GM18508 (cell line): Measurements from ENCODE around the gene WDR1.

Experiments
- ATAC-seq: cut with Tn5 transposase; IDR thresholded peaks from one replicate; pipeline ENCODE4 v1.9.1; 2021; ENCODE audit warnings: moderate number of reproducible peaks; ENCODE audit not compliant: insufficient read depth, unreplicated experiment

WDR1 gene

DNA sequence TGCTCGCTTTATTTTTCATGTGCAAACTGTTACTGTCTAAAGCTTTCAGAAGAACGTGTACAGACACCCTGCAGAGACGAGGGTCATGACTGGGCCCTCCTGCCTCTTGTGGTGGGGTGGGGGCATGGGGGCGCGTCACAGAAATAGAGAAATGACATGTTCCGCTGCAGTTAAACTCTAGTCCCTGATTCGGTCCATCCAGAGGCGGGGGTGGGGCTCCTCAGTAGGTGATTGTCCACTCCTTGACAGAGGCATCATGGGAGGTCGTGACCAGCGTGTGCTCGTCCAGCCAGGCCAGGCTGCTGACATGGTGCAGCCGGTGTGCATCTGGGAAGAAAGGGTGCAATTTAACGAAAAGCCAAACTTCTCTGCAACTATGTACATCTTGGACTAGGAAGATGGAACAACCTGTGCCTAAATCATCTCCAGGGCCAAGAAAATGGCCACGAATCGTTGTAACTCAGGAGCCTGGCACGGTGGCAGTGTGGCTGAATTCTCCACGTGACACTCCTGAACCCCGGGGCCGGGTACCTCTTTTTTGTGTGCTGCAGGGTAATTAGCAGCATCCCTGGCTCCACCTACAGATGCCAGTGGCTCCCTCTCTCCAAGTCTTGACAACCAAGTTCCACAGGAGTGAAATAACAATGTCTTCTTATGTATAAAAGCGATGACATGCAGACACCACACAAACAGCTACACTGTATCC lies 41.3 kb downstream of the WDR1 start:
- no peak for ATAC-seq

DNA sequence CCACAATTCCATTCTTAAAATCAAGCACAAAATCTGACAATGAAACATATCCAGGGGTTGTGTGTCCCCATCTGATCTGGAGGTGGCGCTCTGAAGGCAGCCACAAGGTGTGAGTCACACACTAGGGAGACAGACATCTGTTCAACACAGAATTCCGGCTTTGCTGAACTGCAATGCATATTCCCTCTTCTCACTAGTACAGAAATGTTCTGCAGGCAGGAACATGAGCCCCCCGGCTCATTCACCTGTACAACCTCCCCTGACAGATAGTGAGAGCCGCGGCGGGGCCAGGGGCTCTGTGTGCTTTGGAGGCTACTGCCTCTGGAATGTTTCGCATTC lies 41.9 kb downstream of the WDR1 start:
- no peak for ATAC-seq

DNA sequence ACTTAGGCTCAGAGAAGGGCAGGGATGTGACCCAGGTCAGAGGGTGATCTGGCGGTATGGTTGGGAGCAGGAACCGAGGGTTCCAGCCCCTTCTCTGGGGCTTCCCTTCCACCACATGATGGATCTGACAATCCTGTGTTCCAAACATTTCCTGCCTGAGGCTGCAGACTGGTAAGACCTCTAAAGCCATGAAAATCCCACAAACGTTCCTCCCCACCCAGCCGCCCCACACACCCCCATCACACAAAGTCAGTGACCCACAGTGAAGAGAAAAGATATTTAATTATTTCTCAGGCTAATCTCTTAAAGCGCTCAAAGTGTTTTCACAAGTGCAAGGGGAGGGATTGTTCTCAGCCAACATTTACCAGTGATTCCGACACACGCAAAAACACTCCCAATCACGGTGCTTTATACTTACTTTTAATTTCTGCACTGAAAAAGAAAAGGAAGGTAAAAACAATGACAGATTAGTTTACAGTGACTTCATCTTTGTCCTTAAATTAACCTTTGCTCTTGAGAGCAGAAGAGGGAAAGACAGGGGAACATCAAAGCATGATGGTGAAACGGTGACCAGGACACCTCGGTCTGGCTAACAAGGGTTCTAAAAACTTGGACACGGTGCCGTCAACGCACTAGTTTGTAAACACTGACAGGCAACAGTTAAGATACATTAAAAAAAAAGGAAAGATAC lies 42.4 kb downstream of the WDR1 start:
- ATAC-seq: no peak

DNA sequence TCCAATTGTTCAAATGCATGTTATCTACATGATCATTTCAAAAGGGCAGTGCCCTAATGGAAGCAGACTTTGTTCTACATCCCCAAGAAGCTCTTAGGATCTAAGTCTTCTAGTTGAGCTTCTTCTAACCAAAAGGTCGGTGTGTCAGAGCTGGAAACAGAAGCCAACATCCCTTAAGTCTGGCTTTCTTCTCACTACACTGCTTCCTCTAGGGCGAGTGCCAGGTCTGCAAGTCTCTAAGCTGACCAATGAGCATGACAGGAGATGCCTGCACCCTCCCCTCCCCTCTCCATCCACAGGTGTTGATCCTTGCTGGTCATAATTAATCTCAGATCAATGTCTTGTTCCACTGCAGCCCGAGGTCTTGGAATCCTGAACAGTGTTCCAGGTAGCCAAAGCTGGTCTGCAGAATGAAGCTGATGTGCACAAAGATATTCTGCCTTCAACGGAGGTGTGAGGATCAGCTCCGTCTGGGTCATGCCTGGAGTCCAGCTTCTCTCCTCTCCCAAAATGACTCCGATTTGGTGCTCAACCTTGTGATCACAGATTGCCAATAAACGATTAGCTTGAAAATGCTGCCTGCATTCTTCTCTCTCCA lies 44.1 kb downstream of the WDR1 start:
- no peak for ATAC-seq

DNA sequence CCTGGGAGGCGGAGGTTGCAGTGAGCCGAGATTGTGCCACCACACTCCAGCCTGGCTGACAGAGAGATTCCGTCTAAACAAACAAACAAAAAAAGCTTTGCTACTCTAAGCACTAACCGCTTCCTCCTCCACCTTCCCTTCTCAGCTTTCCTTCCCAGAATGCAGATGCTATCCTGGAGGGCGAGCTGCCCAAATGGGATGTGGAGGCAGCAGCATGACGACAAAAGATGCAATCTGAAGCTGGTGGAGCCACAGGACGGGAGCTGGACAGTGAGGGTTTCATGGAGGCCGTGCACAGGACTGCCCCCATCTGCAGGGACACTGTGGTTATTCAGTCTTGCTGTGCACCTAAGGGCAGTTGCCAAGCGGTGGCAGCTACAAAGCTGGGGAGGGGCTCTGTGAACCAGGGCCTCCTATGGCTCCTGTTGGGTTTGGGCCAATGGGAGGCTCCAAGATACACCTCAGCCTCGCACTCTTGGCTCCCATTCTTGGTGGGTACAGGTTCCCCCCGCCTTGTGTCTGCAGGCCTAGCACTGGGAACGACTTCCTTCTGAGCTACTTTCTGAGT lies 47.4 kb downstream of the WDR1 start:
- no peak for ATAC-seq

DNA sequence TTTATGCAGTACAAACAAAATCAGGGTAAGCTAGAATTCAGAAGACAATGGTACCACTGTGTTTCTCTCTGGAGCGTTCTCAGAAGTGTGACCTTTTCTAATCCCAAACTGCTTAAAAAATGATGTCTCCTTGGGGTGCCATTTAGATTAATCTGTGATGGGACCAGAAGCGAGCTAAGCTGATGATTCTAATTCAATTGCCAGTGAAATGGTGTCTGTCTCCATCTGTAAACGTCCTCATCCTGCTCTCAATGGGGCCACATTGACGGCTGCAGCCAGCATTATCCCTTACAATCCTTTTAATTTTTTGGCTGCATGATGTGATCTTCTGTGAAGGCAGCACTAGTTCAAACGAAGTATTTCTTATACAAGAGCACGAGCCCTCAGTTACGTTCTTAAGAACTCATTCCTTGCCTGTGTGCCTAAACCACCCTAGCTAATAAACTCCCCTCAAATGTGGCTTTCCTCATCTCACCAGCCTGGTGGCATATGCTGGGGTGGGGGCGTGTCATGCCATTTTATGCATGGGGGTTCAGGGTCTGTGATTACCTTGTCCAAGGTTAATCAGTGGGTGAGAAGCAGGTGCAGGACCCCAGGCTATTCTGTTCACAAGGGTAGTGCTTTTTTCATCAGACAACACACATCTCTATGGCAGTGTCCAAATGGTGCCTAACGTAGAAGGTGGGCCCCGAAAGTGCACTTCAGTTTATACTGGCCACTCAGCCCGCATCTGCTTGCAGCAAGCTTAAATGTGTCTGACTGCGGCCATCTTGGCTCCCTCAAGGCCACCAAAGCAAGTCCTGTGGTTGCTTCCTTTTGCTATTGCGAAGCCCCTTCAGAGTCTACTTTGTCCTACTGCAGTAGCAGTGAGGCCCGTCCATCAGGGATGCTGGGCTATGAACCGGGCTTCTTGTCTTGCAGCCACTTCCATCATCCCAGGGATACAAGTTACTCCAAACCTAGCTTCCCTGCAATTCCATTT lies 49.6 kb downstream of the WDR1 start:
- ATAC-seq: no peak

DNA sequence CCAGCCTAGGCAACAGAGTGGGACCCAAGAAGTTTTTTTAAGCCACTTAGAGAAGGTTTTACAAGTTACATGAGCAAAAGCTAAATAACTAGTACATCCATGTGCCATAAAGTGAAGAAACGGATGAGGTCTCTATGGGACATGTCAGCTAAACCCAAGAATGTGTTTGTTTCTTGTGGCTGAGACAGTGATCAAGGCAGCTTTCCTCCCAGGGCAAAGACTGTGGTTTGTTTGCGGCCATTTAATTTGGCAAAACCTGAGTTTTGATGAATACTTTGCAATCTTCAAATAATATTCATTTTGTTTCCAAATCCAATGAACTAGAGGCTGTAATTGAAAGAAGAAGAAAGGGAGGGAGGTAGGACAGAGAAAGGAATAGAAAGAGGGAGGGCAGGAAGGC lies 50.4 kb downstream of the WDR1 start:
- ATAC-seq: no peak

DNA sequence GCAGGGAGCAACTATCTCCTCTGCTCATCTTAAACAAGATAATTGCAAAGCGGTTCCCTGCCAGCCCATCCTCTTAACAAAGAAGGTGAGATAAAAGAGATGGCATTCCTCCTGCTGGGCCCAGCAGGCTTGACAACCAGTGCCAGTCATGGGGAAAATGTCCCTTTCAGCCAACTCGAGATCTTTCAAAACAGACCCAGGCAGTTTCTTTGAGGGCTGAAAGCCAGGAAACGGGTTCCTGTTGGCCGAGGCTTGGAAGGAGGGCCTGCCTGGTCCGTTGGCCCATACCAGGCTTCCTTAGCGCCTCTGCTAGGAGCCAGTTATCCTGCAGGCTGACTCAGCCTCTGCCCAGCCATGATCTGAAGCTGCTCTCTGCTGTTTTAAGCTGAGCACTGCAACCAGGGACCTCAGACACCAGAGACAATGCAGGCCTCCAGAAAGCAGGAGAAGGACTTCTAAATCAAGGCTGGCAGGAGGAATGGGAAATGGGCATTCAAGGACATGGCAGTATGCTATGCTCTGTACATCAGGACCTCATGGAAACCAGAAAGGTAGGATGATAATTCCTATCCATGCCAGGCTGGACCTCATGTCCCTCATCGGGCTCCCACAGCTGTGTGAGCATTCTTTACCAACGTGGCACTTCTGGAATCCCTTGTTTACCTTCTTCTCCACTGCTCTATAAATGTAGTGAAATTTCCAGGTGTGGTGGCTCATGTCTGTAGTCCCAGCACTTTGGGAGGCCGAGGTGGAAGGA lies 52.9 kb downstream of the WDR1 start:
- no peak for ATAC-seq

DNA sequence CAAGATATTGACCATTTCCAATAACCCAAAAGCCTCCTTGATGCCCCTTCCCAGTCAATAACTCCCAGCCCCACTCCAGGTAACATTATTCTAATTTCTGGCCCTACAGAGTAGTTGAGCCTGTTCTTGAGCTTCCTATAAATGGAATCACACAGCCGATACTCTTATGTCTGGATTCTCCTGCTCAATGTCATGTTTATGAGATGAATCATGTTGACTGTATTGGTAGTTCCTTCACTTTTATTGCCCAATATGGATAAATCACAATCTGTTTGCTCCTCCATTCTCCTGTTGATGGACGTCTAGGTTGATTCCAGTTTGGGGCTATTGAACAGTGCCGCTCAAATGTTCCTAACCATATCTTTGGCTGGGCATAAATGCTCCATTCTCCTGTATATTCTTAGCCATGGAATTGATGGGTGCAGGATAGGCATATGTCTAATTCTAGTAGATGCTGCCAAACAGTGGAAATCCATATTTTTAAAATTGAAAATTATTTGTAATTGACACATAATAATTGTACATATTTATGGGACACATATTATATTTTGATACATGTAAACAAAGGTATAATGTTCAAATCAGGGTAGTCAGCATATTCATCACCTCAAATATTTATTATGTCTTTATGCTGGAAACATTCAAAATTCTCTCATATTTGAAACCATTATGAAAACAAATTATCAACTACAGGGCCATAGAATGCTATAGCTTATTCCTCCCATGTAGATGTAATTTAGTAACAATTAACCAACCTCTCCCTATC lies 54.8 kb downstream of the WDR1 start:
- ATAC-seq: no peak

DNA sequence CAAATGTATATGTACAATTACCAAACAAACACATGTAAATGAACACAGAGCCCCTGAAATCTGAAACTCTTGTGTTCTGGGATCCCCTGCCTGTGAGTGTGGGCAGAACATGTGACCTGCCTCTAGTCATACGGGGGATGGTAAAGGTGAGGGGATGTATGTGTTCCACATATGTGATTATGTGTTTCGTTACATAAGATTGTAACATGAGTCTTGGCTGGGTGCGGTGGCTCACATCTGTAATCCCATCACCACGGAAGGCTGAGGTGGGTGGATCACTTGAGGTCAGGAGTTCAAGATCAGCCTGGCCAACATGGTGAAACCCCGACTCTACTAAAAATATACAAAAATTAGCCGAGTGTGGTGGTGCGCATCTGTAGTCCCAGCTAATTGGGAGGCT lies 58.2 kb downstream of the WDR1 start:
- ATAC-seq: no peak

DNA sequence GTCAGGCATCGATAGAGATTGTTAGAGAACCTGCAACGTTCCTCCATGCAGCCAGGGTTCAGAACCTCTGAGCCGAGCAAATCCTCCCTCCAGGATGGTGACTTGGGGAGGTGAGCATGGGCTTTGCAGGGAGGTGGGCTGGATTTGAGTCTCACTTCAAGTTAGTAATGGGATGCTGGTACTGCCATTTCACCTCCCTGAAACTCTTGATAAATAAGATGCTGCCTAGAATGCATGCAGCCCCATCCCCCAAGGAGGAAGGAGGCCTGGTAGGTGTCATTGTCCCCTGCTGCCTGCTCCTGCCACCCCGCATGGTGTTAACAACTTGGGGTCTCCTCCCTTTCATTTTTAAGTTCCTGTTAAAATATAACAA lies 59.6 kb downstream of the WDR1 start:
- ATAC-seq: no peak

DNA sequence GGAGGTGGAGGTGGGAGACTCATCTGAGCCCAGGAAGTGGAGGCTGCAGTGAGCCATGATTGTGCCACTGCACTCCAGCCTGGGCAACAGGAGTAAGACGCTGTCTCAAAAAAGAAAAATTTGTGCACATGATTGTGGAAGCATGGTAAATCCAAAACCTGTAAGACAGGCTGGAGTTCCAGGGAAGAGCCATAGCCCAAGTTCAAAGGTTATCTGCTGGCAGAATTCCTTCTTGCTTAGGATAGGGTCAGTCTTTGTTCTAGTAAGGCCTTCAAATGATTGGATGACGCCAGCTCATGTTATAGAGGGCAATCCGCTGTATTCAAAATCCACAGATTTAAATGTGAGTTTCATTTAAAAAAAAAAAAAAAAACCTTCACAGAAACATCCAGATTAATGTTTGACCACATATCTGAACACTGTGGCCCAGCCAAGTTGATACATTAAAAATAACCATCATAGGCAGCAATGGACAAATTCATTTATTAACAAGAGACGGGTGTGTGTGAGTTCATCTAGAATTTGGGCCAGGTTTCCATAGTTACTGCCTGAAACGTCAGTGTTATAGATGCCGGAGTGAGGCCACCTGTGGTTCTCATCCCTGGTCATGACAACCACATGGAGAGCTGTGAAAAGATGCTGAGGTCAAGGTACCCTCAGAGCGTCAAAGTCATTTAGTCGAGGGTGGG lies 60.1 kb downstream of the WDR1 start:
- no peak for ATAC-seq

DNA sequence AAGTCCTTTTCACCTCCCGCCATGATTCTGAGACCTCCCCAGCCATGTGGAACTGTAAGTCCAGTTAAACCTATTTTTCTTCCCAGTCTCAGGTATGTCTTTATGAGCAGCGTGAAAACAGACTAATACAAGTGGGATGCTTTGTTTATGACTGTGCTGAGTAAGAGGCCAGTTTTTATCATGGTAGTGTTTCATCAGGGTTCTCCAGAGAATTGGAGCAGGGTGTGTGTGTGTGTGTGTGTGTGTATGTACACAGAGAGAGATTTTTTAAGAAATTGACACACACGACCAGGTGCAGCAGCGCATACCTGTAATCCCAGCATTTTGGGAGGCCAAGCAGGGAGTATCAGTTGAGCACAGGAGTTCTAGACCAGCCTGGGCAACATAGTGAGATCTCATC lies 60.7 kb downstream of the WDR1 start:
- ATAC-seq: no peak

DNA sequence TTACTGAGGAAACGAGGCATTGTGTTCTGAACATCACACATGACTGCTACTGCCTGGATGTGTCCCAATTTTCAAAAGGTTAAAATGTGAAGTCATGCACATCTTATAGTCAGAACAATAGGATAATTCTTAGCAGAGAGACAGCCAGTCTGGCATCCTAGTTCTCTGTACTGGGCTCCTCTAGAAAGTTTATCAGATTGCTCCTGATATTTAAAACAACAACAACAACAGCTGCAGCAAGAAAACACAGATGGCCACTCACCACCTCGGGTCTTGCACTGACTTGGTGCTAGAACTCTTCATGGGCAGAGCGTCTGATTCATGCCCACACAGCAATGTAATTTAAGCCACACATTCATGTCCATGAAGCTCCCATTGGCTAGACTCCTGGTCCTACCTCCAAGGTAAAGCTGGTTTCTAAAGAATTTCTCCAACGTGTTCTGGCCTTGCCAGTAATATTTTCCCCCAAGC lies 62.0 kb downstream of the WDR1 start:
- ATAC-seq: no peak

DNA sequence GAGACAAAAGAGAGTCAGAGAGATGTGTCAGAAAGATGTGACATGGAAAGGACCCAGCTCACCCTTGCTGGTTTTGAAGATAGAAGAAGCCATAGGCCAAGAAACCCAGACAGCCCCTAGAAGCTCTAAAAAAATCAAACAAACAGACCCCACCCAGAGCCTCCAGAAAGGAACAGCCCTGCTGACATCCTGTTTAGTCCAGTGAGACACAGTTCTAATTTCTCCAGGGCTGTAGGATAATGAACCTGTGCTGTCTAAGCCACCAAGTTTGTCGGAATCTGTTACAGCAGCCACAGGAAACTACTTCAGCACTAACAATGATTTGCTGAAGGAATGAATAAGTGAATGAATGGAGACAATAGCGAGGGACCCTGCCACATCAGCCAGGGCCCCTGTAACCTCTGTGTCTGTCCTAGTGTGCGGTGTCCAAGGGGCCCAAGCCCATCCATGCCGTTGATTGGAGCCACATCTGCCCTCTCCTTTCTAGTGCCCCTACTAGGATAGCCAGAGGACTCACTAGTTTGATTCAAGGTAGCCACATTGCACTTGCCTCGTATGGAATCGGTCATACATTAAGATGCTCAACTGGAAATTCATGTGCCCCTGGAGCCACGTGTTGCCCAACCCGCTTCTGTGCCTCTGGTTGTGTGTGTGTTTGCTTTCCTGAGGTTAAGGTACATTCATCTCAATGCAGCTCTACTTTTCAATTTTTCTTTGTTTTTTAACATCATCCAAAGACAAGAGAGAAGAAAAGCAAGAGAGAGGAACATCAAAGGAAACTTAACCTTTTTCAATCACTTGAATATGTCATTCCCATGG lies 62.8 kb downstream of the WDR1 start:
- no peak for ATAC-seq

DNA sequence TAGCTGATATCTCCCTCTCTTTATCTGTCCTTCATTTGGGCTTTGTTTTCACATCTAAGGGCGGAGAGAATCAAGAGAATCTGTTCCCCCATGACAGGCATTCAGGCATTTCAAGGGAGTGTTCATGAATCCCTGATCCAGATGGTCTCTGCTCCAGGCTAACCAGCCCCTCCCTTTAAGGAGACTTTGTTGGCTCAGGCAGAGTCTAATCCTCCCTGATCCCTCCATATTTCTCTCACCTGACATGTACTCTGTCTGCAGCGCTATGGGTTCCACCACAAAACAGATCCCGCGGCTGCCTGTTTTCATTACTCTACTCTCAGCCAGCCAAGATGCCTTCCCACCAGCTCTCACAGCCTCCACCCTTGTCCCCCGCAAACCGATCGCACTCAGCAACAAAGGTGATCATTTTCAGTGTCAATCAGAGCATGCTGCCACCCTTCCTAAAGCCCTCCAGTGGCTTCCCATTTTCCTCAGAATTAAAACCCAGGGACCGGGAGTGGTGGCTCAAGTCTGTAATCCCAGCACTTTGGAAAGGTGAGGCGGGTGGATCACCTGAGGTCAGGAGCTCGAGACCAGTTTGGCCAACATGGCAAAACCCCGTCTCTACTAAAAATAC lies 65.0 kb downstream of the WDR1 start:
- ATAC-seq: no peak

DNA sequence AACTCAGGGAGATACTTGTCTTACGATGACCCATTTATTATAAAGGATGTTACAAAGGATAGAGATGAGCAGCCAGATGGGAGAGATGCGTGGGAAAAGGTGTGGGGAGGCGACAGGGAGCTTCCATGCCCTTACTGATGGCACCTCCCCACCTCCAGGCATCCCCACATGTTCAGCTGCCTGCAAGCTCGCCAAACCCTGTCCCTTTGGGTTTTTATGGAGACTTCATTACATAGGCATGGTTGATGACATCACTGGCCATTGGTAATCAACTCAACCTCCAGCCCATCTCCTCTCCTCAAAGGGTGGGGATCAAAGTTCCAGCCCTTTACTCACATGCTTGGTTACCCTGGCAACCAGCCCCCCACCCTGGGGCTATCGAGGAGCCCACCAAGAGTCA lies 65.9 kb downstream of the WDR1 start:
- no peak for ATAC-seq
